Activated naive CD4-positive, alpha-beta T cell treated with anti-CD3 and anti-CD28 coated beads, Interleukin-2, amount 10 ng/mL, durations not matched to agents 7 days and 5 days (primary cell): Measurements from ENCODE around the gene TNIK.

Experiments used
- CTCF ChIA-PET: fragments of 350-600 bp; sonication (Branson Sonifier 250); formaldehyde crosslinking; loops from one replicate; lab custom pipeline; 2021; ENCODE audit warnings: antibody characterized with exemption; lab: Charles Lee
- DNase-seq: peaks from one replicate; pipeline ENCODE4 v3.0.0-alpha.2; 2020
- H3K27ac Mint-ChIP-seq: one replicate; pipeline ENCODE4 v1.8.0; 2021; ENCODE audit warnings: mild to moderate bottlenecking, moderate library complexity, mixed read lengths
- H3K27me3 Mint-ChIP-seq: one replicate; pipeline ENCODE4 v1.8.0; 2021; ENCODE audit warnings: mild to moderate bottlenecking, mixed read lengths
- H3K36me3 Mint-ChIP-seq: one replicate; pipeline ENCODE4 v1.8.0; 2021; ENCODE audit warnings: mixed read lengths
- H3K4me1 Mint-ChIP-seq: one replicate; pipeline ENCODE4 v1.8.0; 2021; ENCODE audit warnings: mixed read lengths
- H3K4me3 Mint-ChIP-seq: one replicate; pipeline ENCODE4 v1.8.0; 2021; ENCODE audit warnings: mild to moderate bottlenecking, moderate library complexity, mixed read lengths
- H3K9me3 Mint-ChIP-seq: one replicate; pipeline ENCODE4 v1.8.0; 2021; ENCODE audit warnings: mixed read lengths

The TNIK gene

DNA sequence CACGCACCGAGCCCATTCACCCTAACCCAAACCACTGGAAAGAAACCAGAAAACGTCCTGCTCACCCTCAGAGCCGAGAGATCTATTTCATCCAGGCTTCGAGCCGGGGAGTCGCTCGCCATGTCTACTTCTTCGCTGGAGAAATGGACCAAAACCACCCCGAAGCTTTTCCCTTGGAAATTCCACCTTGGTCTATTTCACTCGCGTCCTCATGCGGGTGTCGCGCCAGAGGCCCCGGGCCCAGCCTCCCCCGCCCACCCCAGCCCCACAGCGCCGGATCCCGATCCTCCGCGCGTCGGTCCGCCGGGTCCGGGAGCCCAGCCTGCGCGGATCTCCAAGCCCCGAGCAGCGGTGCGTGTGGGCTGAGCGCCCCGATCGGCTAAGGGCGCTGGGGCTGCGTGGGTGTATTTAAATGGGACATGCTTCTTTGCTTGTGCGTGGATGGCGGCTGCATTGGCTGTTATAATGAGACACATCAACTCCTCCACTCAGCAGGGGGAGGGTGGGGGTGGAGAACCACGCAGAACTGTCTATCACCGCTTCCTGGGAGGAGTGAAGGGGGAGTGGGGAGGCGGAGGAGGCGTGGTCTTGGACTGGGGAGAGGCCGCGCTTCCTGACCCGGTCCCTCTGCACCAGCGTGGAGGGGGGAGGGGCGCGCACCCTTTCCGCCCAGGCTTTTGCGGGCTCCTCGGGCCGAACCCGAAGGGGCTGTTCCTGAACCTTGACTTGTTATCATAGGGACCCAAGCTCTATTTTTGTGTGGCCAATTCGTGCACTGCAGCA lies at the start of gene TNIK:
TSS of gene TNIK (minus strand) at position 464 of the 783 bp plus-strand sequence. CDS start at position 122, 342 bp downstream.
- H3K36me3 Mint-ChIP-seq, result peaks cover 12% of the 10 kb centered on the region
- DNase-seq, result peak; percentile 98
- H3K27me3 Mint-ChIP-seq, result no peaks in the 10 kb centered on the region
- CTCF ChIA-PET, result interaction anchor here (1.0 to 1.8 kb wide), 7 partner anchors 31 to 297 kb away, joined by 3 to 6 read pairs (median 4); no protein-coding TSS in a partner anchor
- H3K27ac Mint-ChIP-seq, result peak within 1 kb of the TSS; percentile 90
- H3K9me3 Mint-ChIP-seq, result no peaks in the 10 kb centered on the region
- peaks cover 53% of the 10 kb centered on the region for H3K4me1 Mint-ChIP-seq
- peak within 1 kb of the TSS; percentile 94 for H3K4me3 Mint-ChIP-seq

DNA sequence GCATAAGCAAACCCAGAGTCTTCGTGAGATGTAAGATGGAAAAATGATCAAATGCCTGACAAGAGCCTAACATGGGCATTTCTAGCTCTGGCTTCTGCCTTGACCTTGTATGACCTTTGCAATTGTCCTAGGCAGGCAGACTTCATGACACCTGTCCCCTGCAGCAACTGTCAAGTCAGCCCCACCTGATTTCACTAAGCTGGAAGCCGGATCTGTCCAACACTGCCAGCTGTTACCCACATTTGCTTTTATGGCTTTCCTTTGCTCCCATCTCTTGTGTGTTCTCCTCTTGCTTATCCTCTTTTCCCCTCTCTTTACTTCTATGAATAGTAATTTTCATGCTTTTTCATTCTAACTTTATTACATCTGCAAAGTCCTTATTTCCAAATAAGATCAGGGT lies 48.5 kb upstream of the TNIK start:
- CTCF ChIA-PET, result no interaction called here
- H3K27me3 Mint-ChIP-seq, result no peaks in the 10 kb centered on the region

DNA sequence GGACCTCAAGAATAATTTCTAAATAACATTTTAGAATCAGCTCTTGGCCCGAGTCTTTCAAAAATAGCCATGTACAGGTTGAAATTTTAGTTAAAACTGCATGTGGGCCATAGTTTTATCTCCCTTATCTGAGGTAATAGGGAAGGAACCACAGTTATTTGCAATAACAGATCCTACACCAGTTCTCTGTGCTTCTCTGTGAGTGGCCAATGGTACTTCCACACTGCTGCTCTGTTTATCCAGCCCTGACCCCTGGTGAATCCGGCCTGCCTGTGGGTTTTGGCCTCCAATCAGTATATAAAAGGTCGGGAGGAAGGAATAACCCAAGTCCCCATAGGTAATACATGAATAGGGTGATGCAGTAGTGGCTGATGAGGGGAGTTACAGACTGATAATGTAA lies 48.0 kb upstream of the TNIK start:
- Mint-ChIP-seq H3K36me3 (peaks cover 6% of the 10 kb centered on the region), H3K4me1 (no peaks in the 10 kb centered on the region), H3K27ac (no peak overlapping the region), H3K27me3 (no peaks in the 10 kb centered on the region), H3K4me3 (no peak overlapping the region), H3K9me3 (peaks cover 9% of the 10 kb centered on the region)
- no peak for DNase-seq
- CTCF ChIA-PET, result no interaction called here

More for the DNA sequence above, 48.5 kb upstream of the TNIK start:
- Mint-ChIP-seq H3K36me3 (peaks cover 6% of the 10 kb centered on the region), H3K27ac (no peak overlapping the region), H3K9me3 (peaks cover 9% of the 10 kb centered on the region), H3K4me3 (no peak overlapping the region), H3K4me1 (no peaks in the 10 kb centered on the region)
- DNase-seq, result no peak

DNA sequence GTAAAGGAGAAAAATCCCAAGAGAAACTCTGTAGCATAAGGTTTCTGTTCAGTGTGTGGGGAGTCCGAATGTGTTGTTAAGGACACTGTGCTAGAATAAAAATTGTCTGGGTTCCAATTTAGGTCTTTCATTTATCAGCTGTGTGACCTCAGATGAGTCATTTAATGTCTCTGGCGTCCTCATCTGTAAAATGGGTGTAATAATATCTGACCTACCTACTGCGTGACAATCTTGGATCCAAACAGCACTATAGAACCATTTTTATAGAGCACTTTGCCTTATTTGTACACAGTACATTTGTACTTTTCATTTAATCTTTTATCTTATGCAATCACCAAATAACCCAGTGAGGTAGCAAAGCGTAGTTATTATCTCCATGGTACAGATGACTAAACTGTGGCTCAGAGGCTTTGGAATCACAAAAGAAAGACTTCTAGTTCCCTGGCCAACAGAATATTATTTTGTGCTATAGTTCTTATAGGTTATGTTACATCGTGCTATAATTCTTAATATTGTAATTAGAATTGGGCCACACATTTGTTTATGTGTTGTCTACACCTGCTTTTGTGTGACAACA lies 46.6 kb upstream of the TNIK start:
- no peaks in the 10 kb centered on the region for H3K4me1 Mint-ChIP-seq
- H3K27me3 Mint-ChIP-seq, result no peaks in the 10 kb centered on the region
- no peak overlapping the region for H3K27ac Mint-ChIP-seq
- H3K4me3 Mint-ChIP-seq, result no peak overlapping the region
- CTCF ChIA-PET, result no interaction called here
- no peak for DNase-seq
- peaks cover 6% of the 10 kb centered on the region for H3K36me3 Mint-ChIP-seq
- peaks cover 9% of the 10 kb centered on the region for H3K9me3 Mint-ChIP-seq

DNA sequence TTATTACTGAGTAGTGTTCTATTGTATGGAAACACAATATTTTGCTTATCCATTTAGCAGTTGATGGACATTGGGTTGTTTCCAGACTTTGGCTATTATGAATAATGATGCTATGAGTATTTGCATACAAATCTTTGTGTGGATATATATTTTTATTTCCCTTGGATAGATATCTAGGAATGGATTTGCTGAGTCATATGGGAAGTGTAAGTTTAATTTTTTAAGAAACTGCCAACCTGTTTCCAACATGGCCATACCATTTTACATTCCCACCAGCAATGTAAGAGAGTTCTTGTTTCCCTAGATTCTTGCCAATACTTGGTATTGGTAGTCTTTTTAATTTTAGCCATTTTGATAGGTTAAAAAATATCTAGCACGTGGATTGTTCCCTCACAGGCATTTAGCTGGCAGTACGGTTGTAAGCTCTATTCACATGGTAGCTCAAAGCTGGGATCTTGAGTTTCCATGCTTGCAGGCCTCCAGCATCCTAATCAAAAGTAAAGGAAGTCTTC lies 45.7 kb upstream of the TNIK start:
- CTCF ChIA-PET, result no interaction called here
- no peaks in the 10 kb centered on the region for H3K27me3 Mint-ChIP-seq
- peaks cover 9% of the 10 kb centered on the region for H3K9me3 Mint-ChIP-seq
- H3K36me3 Mint-ChIP-seq, result peaks cover 6% of the 10 kb centered on the region
- no peak overlapping the region for H3K4me3 Mint-ChIP-seq
- H3K27ac Mint-ChIP-seq, result no peak overlapping the region
- no peaks in the 10 kb centered on the region for H3K4me1 Mint-ChIP-seq
- DNase-seq, result no peak

DNA sequence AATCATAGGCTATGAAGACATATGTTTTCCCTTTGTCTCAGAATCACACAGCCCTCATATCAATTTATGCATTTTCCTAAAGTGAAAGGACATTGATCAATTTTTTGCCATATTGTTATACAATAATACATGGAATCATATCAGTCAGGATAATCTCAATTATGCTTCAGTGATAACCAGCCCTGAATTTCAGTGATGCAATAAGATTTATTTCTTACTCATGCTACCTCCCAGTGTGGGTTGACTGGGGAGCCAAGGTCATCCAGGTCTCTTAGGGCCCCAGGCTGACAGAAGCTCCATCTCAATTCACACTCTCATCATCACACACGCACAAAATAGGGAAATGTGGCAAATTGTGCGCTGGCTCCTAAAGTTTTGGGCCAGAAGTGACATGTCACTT lies 44.2 kb upstream of the TNIK start:
- no peak overlapping the region for H3K4me3 Mint-ChIP-seq
- no peak for DNase-seq
- H3K36me3 Mint-ChIP-seq, result peaks cover 10% of the 10 kb centered on the region
- no peak overlapping the region for H3K27ac Mint-ChIP-seq
- peaks cover 8% of the 10 kb centered on the region for H3K4me1 Mint-ChIP-seq
- peaks cover 11% of the 10 kb centered on the region for H3K9me3 Mint-ChIP-seq
- H3K27me3 Mint-ChIP-seq, result no peaks in the 10 kb centered on the region
- CTCF ChIA-PET, result no interaction called here

DNA sequence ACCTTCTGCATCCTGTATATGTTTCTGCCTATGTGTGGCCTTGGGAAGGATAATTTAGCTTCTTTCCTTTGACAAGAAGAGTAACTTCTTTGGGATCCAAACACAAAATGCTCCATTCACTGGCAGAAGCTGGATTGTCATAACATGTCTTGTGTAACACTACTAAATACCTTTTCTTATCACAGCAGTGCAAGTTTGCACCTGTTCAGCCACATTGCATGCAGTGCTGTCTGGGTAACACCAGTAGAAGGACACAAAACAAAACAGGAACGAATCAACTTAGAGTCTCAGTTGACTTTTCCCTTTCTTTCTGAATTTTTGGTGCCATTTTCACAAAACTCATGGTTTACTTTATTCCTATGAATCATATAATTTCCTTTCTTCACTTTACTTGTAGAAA lies 43.6 kb upstream of the TNIK start:
- peaks cover 11% of the 10 kb centered on the region for H3K9me3 Mint-ChIP-seq
- DNase-seq, result no peak
- H3K27ac Mint-ChIP-seq, result no peak overlapping the region
- H3K27me3 Mint-ChIP-seq, result no peaks in the 10 kb centered on the region
- H3K4me1 Mint-ChIP-seq, result peaks cover 12% of the 10 kb centered on the region
- CTCF ChIA-PET, result no interaction called here
- peaks cover 10% of the 10 kb centered on the region for H3K36me3 Mint-ChIP-seq
- H3K4me3 Mint-ChIP-seq, result no peak overlapping the region

DNA sequence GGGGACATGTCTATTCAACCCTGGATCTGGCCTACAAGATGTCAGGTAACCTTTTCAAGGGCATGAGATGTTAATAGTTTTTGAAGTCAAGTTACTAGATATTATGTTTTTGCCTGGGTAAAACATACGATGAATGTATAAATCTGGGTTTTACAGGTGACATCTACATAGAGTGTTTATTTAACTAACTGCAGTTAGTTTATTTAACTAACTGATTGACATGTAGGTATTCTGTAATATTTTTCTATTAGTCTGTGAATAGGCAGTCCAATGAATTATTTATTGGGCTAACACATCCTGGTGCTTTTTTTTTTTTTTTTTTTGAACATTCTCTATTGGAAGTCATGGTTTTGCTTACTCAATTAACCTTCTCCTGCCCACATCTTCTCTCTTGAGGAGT lies 38.7 kb upstream of the TNIK start:
- Mint-ChIP-seq H3K4me1 (peaks cover 34% of the 10 kb centered on the region), H3K36me3 (peaks cover 7% of the 10 kb centered on the region), H3K9me3 (peaks cover 2% of the 10 kb centered on the region), H3K27me3 (no peaks in the 10 kb centered on the region), H3K27ac (no peak overlapping the region), H3K4me3 (no peak overlapping the region)
- no peak for DNase-seq
- CTCF ChIA-PET, result no interaction called here

DNA sequence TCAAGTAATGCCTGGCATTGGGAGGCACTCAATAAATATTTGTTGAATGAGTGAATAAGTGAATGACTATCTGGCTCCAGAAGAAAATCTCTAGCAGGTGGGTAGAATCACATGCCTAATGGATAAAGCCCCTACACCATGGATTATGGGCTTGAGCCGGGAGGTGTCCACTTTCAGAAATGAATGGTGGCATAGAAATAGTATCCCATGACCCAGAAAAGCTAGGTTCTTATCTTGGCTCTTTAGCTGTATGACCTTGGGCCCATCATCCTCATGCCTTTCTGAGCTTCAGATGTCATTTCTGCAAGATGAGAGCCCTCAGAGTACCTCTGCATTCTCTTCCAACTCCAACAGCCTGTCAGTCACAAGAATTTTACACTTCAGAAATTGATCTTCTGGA lies 37.3 kb upstream of the TNIK start:
- Mint-ChIP-seq H3K27me3 (no peaks in the 10 kb centered on the region), H3K27ac (no peak overlapping the region), H3K36me3 (peaks cover 12% of the 10 kb centered on the region), H3K9me3 (peaks cover 2% of the 10 kb centered on the region), H3K4me3 (no peak overlapping the region), H3K4me1 (peaks cover 47% of the 10 kb centered on the region)
- CTCF ChIA-PET, result no interaction called here
- DNase-seq, result no peak

DNA sequence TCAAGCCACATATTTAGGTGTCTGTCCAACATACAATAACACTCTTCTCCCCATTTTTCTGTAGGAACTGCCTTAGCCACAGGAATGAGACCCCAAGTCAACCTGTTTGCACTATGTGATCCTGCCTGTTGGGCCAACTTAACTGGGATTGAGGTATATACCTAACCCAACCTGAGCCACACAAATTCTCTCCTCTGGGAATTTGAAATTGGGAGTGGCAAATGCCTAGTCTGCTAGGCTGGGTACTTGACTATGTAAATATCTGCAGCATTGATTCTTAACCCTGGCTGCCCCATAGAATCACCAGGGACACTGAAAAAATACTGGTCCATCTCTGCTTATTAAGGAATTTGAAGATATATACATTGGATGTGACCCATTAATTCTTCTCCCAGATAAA lies 35.2 kb upstream of the TNIK start:
- CTCF ChIA-PET, result interaction anchor here (1.2 kb wide), 1 partner anchor 52 kb away, joined by 5 read pairs; no protein-coding TSS in a partner anchor
- H3K4me3 Mint-ChIP-seq, result no peak overlapping the region
- H3K9me3 Mint-ChIP-seq, result peaks cover 2% of the 10 kb centered on the region
- peaks cover 14% of the 10 kb centered on the region for H3K36me3 Mint-ChIP-seq
- DNase-seq, result no peak
- no peaks in the 10 kb centered on the region for H3K27me3 Mint-ChIP-seq
- H3K4me1 Mint-ChIP-seq, result peaks cover 66% of the 10 kb centered on the region
- H3K27ac Mint-ChIP-seq, result peak overlapping the region; percentile 96

DNA sequence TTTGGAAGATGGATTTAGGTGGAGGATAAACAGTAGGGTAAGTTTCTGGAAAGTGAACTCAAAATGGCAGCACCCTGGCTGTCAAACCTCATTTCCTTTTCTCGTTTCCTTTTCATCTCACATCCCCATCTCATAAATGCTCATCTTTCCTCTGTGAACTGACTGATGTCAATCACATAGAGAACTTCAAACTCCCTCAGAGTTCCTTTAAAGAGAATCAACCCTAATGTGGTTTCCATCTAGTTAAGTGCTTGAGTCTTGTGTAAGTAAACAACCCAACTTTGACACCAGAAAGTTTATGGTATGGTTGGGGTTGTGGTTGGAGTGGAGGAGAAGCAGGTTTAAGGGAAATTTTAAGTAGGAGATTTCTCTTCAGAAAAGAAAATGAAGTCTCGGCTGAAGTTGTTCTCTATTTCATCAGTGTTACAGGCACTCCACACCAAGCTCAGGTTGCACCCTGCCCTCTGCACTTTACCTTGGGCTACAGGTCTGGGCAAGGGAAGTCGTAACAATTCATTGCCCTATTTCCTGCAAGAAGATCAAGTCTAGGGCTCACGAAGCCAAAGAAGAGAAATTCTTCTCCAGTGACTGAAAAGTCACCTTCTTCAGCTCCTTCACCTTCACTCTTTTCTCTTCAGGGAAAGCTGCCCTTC lies 34.4 kb upstream of the TNIK start:
- Mint-ChIP-seq H3K36me3 (peaks cover 11% of the 10 kb centered on the region), H3K9me3 (peaks cover 1% of the 10 kb centered on the region), H3K4me1 (peaks cover 60% of the 10 kb centered on the region), H3K4me3 (peak overlapping the region; percentile 1), H3K27ac (peak overlapping the region; percentile 96), H3K27me3 (no peaks in the 10 kb centered on the region)
- CTCF ChIA-PET, result interaction anchor here (1.2 kb wide), 1 partner anchor 53 kb away, joined by 5 read pairs; no protein-coding TSS in a partner anchor
- peak; percentile 51 for DNase-seq

DNA sequence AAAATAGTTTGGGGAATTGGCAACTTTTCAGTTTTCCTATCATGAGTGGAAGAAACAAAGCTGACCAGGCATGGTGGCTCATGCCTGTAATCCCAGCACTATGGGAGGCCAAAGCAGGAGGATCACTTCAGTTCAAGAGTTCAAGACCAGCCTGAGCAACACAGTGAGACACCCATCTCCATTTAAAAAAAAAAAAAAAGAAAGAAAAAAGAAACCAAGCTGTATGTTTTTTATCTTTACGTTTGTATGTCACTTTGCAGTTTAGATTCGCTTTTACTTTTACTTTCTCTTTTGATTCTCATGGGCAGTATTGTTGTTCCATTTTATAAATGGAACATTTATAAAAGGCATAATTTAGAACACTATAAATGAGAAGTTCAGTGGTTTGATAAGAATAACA lies 31.2 kb upstream of the TNIK start:
- CTCF ChIA-PET, result interaction anchor here (0.8 to 1.8 kb wide), 2 partner anchors 24 to 32 kb away, joined by 3 to 4 read pairs; partner anchors contain the start of gene TNIK
- peak overlapping the region; percentile 47 for H3K4me3 Mint-ChIP-seq
- H3K9me3 Mint-ChIP-seq, result no peaks in the 10 kb centered on the region
- peaks cover 52% of the 10 kb centered on the region for H3K4me1 Mint-ChIP-seq
- DNase-seq, result no peak
- peak overlapping the region; percentile 85 for H3K27ac Mint-ChIP-seq
- peaks cover 10% of the 10 kb centered on the region for H3K36me3 Mint-ChIP-seq
- no peaks in the 10 kb centered on the region for H3K27me3 Mint-ChIP-seq

DNA sequence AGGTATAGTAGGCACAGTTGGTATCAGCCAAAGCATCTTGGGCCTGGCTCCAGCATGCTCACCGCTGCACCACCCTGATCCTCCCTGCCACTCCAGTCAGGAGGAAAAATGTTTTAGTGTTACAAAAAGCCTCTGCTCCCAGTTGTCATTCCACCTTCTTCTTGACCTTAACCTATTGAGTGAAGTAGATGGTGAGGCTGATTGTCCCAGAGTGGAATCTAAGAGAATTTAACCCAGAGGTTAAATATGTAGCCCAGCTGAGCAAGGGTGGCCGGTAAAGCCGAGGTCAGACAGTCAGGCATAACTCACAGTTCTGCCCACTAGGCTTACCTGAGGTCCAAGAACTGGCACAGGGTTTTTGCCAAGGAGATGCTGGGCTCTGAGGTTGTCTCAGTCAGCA lies 30.7 kb upstream of the TNIK start:
- peak overlapping the region; percentile 47 for H3K4me3 Mint-ChIP-seq
- CTCF ChIA-PET, result interaction anchor here (0.8 to 1.8 kb wide), 3 partner anchors 12 to 31 kb away, joined by 3 to 4 read pairs (median 3); partner anchors contain the start of gene TNIK
- peaks cover 10% of the 10 kb centered on the region for H3K36me3 Mint-ChIP-seq
- H3K27ac Mint-ChIP-seq, result peak overlapping the region; percentile 85
- H3K9me3 Mint-ChIP-seq, result no peaks in the 10 kb centered on the region
- H3K27me3 Mint-ChIP-seq, result no peaks in the 10 kb centered on the region
- DNase-seq, result no peak
- peaks cover 52% of the 10 kb centered on the region for H3K4me1 Mint-ChIP-seq

DNA sequence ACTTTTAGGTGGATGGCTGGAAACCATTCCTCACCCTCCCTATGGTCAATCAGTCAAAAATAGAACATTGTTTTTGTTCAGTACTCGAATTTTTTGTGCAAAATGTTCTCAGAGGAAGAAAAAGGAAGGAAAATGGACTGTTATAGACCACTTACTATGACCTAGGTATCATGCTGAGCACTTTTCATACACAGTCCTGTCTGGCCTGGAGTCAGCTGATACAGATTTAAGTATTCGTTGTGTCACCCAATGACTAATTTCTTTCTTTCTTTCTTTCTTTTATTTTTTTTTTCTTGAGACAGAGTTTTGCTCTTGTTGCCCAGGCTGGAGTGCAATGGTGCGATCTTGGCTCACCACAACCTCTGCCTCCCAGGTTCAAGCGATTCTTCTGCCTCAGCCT lies 29.1 kb upstream of the TNIK start:
- H3K27me3 Mint-ChIP-seq, result no peaks in the 10 kb centered on the region
- H3K27ac Mint-ChIP-seq, result no peak overlapping the region
- peaks cover 10% of the 10 kb centered on the region for H3K36me3 Mint-ChIP-seq
- no peaks in the 10 kb centered on the region for H3K9me3 Mint-ChIP-seq
- H3K4me1 Mint-ChIP-seq, result peaks cover 37% of the 10 kb centered on the region
- CTCF ChIA-PET, result no interaction called here
- H3K4me3 Mint-ChIP-seq, result no peak overlapping the region
- no peak for DNase-seq
